ENCODE data around the gene TBX1. TPM values are rescaled to one million over a fixed set of nuclear protein-coding genes. Genes with fewer than 3 reads are reported as not detected.
"Not testable (repeated sequence)": the region's sequence is repeated elsewhere in the genome, so short reads cannot be mapped to it uniquely, and the experiment has no call there.

TBX1 gene
- polyA plus RNA-seq, 4 donors = 1.1 to 4.8 (median 1.3) TPM; not detected in 1

DNA sequence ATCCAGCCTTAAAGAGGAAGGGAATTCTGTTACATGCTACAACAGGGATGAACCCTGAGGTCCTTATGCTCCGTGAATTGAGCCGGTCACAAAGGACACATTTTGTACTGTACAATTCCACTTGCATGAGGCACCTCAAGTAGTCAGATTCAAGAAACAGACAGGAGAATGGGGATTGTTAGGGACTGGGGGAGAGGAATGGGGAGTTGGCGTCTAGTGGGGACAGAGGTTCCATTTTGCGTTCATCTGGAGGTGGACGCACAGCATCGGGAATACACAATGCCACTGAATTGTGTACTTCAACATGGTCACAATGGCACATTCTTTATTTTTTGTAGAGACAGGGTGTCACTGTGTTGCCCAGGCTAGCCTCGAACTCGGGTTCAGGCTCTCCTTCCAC is 14.1 kb downstream of the TBX1 start:
- H3K36me3 ChIP-seq (ENCODE audit: control insufficient read depth in 3 of 3, insufficient read depth in 2 of 3, low read depth in 1 of 3, low read length in 3 of 3) = no peaks in the 10 kb centered on the region
- no peaks in the 10 kb centered on the region for H3K9me3 ChIP-seq (ENCODE audit: control insufficient read depth in 2 of 2, insufficient read depth in 1 of 2, low read depth in 1 of 2, low read length in 1 of 2)
- WGBS, 3 donors = 89 to 93% (median 91%) methylated on average over 8 of the region's 8 CpGs
- H3K4me3 ChIP-seq (ENCODE audit: low read depth in 1 of 3, low read length in 3 of 3) = no peak overlapping the region
- DNase-seq (no peak), FAIRE-seq (no peak)
- H3K4me1 ChIP-seq (ENCODE audit: control insufficient read depth in 3 of 3, insufficient read depth in 2 of 3, low read depth in 1 of 3, low read length in 2 of 3) = no peaks in the 10 kb centered on the region
- peaks cover 3 to 60% (median 17%) of the 10 kb centered on the region in 3 donors for H3K27me3 ChIP-seq (ENCODE audit: control insufficient read depth in 3 of 3, insufficient read depth in 3 of 3, low read length in 3 of 3)
- H3K27ac ChIP-seq (ENCODE audit: low read depth in 1 of 3, low read length in 2 of 3) = no peak overlapping the region

- no peaks in the 10 kb centered on the region for H3K9me3 ChIP-seq (ENCODE audit: control insufficient read depth in 2 of 2, insufficient read depth in 1 of 2, low read depth in 1 of 2, low read length in 1 of 2)
- H3K4me3 ChIP-seq (ENCODE audit: low read depth in 1 of 3, low read length in 3 of 3) = no peak overlapping the region
- DNase-seq (no peak), FAIRE-seq (no peak)
- no peaks in the 10 kb centered on the region for H3K36me3 ChIP-seq (ENCODE audit: control insufficient read depth in 3 of 3, insufficient read depth in 2 of 3, low read depth in 1 of 3, low read length in 3 of 3)
- no peak overlapping the region for H3K27ac ChIP-seq (ENCODE audit: low read depth in 1 of 3, low read length in 2 of 3)
- H3K27me3 ChIP-seq (ENCODE audit: control insufficient read depth in 3 of 3, insufficient read depth in 3 of 3, low read length in 3 of 3) = peaks cover 0 to 54% (median 15%) of the 10 kb centered on the region in 3 donors
- H3K4me1 ChIP-seq (ENCODE audit: control insufficient read depth in 3 of 3, insufficient read depth in 2 of 3, low read depth in 1 of 3, low read length in 2 of 3) = no peaks in the 10 kb centered on the region
- WGBS, 3 donors = 78 to 89% (median 85%) methylated on average over 21 to 24 of the region's 24 CpGs
These were observed 15.1 kb downstream of the TBX1 start for GRCh38 chr22:19775496-19776325.

DNA sequence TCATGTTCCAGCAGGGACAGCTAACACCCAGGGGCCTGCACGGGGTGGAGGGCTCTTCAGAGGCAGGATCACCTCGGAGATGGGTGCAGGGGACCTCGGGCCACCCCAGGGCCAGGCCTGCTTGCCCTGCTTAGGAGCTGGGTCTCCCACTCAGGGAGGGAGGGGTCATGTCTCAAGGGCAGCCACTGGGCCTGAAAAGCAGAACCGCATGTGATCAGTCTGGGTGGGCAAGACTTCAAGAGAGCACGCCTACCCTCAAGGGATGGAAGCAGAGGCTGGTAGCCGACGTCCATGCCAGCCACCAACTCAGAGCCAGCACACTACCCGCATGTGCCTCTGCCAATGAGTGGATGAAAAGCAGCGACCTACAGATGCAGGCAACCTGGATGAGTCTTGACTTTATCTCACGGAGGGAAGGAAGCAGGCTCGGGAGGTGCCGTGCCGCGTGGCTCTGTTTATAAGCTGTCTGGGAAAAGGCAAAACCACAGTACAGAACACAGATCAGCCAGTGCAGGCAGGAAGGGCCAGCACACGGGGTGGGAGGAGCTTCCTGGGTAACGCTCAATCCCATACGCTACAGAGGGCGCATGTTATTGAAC is 16.0 kb downstream of the TBX1 start:
- no peak overlapping the region for H3K27ac ChIP-seq (ENCODE audit: low read depth in 1 of 3, low read length in 2 of 3)
- no peaks in the 10 kb centered on the region for H3K36me3 ChIP-seq (ENCODE audit: control insufficient read depth in 3 of 3, insufficient read depth in 2 of 3, low read depth in 1 of 3, low read length in 3 of 3)
- no peak overlapping the region for H3K4me3 ChIP-seq (ENCODE audit: low read depth in 1 of 3, low read length in 3 of 3)
- no peaks in the 10 kb centered on the region for H3K4me1 ChIP-seq (ENCODE audit: control insufficient read depth in 3 of 3, insufficient read depth in 2 of 3, low read depth in 1 of 3, low read length in 2 of 3)
- no peaks in the 10 kb centered on the region for H3K9me3 ChIP-seq (ENCODE audit: control insufficient read depth in 2 of 2, insufficient read depth in 1 of 2, low read depth in 1 of 2, low read length in 1 of 2)
- no peak for FAIRE-seq
- DNase-seq = no peak
- H3K27me3 ChIP-seq (ENCODE audit: control insufficient read depth in 3 of 3, insufficient read depth in 3 of 3, low read length in 3 of 3) = peaks cover 0 to 49% (median 13%) of the 10 kb centered on the region in 3 donors
- WGBS, 3 donors = 41 to 54% (median 46%) methylated on average over 17 to 18 of the region's 18 CpGs

GRCh38 chr22:19777192-19777591 is 16.6 kb downstream of the TBX1 start:
- not testable (repeated sequence) for H3K27ac ChIP-seq (ENCODE audit: low read depth in 1 of 3, low read length in 2 of 3); H3K4me3 ChIP-seq (ENCODE audit: low read depth in 1 of 3, low read length in 3 of 3); H3K4me1 ChIP-seq (ENCODE audit: control insufficient read depth in 3 of 3, insufficient read depth in 2 of 3, low read depth in 1 of 3, low read length in 2 of 3); FAIRE-seq; H3K9me3 ChIP-seq (ENCODE audit: control insufficient read depth in 2 of 2, insufficient read depth in 1 of 2, low read depth in 1 of 2, low read length in 1 of 2); H3K36me3 ChIP-seq (ENCODE audit: control insufficient read depth in 3 of 3, insufficient read depth in 2 of 3, low read depth in 1 of 3, low read length in 3 of 3); DNase-seq
- WGBS, 3 donors = 55 to 85% (median 80%) methylated on average over 3 to 6 of the region's 6 CpGs
- peaks cover 0 to 46% (median 13%) of the 10 kb centered on the region in 3 donors for H3K27me3 ChIP-seq (ENCODE audit: control insufficient read depth in 3 of 3, insufficient read depth in 3 of 3, low read length in 3 of 3)

DNA sequence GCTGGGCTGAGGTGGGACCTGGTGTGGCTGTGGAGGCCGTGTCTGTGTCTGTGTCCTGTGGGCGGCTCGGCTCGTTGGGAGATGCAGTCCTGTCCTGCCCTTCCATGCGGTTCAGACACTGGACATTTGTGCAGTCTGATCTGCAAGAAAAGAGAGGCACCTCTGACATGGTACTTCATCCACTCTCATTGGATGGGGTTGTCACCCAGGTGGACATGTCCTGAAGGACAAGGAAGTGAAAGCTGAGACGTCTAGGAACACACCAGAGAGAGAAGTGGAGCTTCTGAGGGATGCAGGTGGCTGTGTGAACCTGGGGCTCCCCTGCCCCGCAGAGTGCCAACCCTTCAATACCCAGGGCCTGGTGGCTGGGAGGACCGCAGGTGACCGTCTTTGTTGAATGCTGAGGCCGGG is 18.4 kb downstream of the TBX1 start:
- no peaks in the 10 kb centered on the region for H3K9me3 ChIP-seq (ENCODE audit: control insufficient read depth in 2 of 2, insufficient read depth in 1 of 2, low read depth in 1 of 2, low read length in 1 of 2)
- H3K36me3 ChIP-seq (ENCODE audit: control insufficient read depth in 3 of 3, insufficient read depth in 2 of 3, low read depth in 1 of 3, low read length in 3 of 3) = no peaks in the 10 kb centered on the region
- H3K27ac ChIP-seq (ENCODE audit: low read depth in 1 of 3, low read length in 2 of 3) = no peak overlapping the region
- DNase-seq (no peak), FAIRE-seq (no peak)
- peaks cover 0 to 39% (median 9%) of the 10 kb centered on the region in 3 donors for H3K27me3 ChIP-seq (ENCODE audit: control insufficient read depth in 3 of 3, insufficient read depth in 3 of 3, low read length in 3 of 3)
- H3K4me3 ChIP-seq (ENCODE audit: low read depth in 1 of 3, low read length in 3 of 3) = no peak overlapping the region
- H3K4me1 ChIP-seq (ENCODE audit: control insufficient read depth in 3 of 3, insufficient read depth in 2 of 3, low read depth in 1 of 3, low read length in 2 of 3) = no peaks in the 10 kb centered on the region
- WGBS, 3 donors = 82 to 87% (median 86%) methylated on average over 10 of the region's 10 CpGs

- Histone ChIP-seq H3K27me3 (ENCODE audit: control insufficient read depth in 3 of 3, insufficient read depth in 3 of 3, low read length in 3 of 3) (peaks cover 0 to 36% (median 6%) of the 10 kb centered on the region in 3 donors), H3K27ac (ENCODE audit: low read depth in 1 of 3, low read length in 2 of 3) (no peak overlapping the region), H3K9me3 (ENCODE audit: control insufficient read depth in 2 of 2, insufficient read depth in 1 of 2, low read depth in 1 of 2, low read length in 1 of 2) (no peaks in the 10 kb centered on the region), H3K4me3 (ENCODE audit: low read depth in 1 of 3, low read length in 3 of 3) (no peak overlapping the region), H3K36me3 (ENCODE audit: control insufficient read depth in 3 of 3, insufficient read depth in 2 of 3, low read depth in 1 of 3, low read length in 3 of 3) (no peaks in the 10 kb centered on the region), H3K4me1 (ENCODE audit: control insufficient read depth in 3 of 3, insufficient read depth in 2 of 3, low read depth in 1 of 3, low read length in 2 of 3) (no peaks in the 10 kb centered on the region)
- FAIRE-seq (no peak), DNase-seq (no peak)
- 65 to 77% (median 70%) methylated on average over 13 of the region's 13 CpGs for WGBS, 3 donors
These were observed 19.2 kb downstream of the TBX1 start for GRCh38 chr22:19779685-19780268.

DNA sequence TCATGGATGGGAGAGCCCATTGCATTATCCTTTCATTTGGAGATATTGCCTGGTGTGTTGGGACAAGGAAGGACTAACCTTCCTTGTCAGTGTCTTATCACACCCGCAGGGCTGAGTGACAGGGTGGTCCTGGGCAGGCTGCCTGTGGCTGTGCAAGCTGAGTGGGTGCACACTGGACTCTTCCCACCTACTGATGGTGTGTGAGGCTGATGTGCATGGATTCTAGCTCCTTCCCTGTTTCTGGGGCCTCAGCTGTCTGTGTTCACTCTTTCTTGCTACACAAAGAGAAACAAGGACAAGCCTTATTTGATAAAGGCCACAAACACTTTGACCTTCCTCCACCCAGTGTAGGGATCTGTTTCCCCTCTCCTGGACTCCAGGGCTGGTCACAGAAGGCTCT is 22.0 kb downstream of the TBX1 start:
- FAIRE-seq = no peak
- no peak for DNase-seq
- H3K27ac ChIP-seq (ENCODE audit: low read depth in 1 of 3, low read length in 2 of 3) = no peak overlapping the region
- H3K4me1 ChIP-seq (ENCODE audit: control insufficient read depth in 3 of 3, insufficient read depth in 2 of 3, low read depth in 1 of 3, low read length in 2 of 3) = no peaks in the 10 kb centered on the region
- H3K27me3 ChIP-seq (ENCODE audit: control insufficient read depth in 3 of 3, insufficient read depth in 3 of 3, low read length in 3 of 3) = peaks cover 0 to 26% (median 6%) of the 10 kb centered on the region in 3 donors
- no peak overlapping the region for H3K4me3 ChIP-seq (ENCODE audit: low read depth in 1 of 3, low read length in 3 of 3)
- no peaks in the 10 kb centered on the region for H3K9me3 ChIP-seq (ENCODE audit: control insufficient read depth in 2 of 2, insufficient read depth in 1 of 2, low read depth in 1 of 2, low read length in 1 of 2)
- no peaks in the 10 kb centered on the region for H3K36me3 ChIP-seq (ENCODE audit: control insufficient read depth in 3 of 3, insufficient read depth in 2 of 3, low read depth in 1 of 3, low read length in 3 of 3)
- 70 to 89% (median 86%) methylated on average over 1 of the region's 1 CpG for WGBS, 3 donors

- FAIRE-seq (no peak), DNase-seq (no peak)
These were observed 23.2 kb downstream of the TBX1 start for GRCh38 chr22:19783586-19784383.

More at GRCh38 chr22:19783586-19784383, 23.2 kb downstream of the TBX1 start:
- WGBS, 3 donors = 84 to 88% (median 85%) methylated on average over 24 of the region's 24 CpGs
- no peak overlapping the region for H3K27ac ChIP-seq (ENCODE audit: low read depth in 1 of 3, low read length in 2 of 3)
- peaks cover 0 to 21% (median 5%) of the 10 kb centered on the region in 3 donors for H3K27me3 ChIP-seq (ENCODE audit: control insufficient read depth in 3 of 3, insufficient read depth in 3 of 3, low read length in 3 of 3)
- H3K9me3 ChIP-seq (ENCODE audit: control insufficient read depth in 2 of 2, insufficient read depth in 1 of 2, low read depth in 1 of 2, low read length in 1 of 2) = no peaks in the 10 kb centered on the region
- H3K4me3 ChIP-seq (ENCODE audit: low read depth in 1 of 3, low read length in 3 of 3) = no peak overlapping the region
- peaks cover 0 to 7% (median 0%) of the 10 kb centered on the region in 3 donors for H3K36me3 ChIP-seq (ENCODE audit: control insufficient read depth in 3 of 3, insufficient read depth in 2 of 3, low read depth in 1 of 3, low read length in 3 of 3)
- no peaks in the 10 kb centered on the region for H3K4me1 ChIP-seq (ENCODE audit: control insufficient read depth in 3 of 3, insufficient read depth in 2 of 3, low read depth in 1 of 3, low read length in 2 of 3)
